Ovary (tissue), 9 donors: Measurements from ENCODE around the gene STK32C. TPM values are rescaled to one million over a fixed set of nuclear protein-coding genes. Genes with fewer than 3 reads are reported as not detected.

ENCODE experiments used
- DNase-seq, 5 donors: peaks; one replicate each; pipeline ENCODE4 v3.0.0-alpha.2; 2019 to 2020
- H3K27ac ChIP-seq, 2 donors: fragments of 200-600 bp; one replicate each; pipeline versions ENCODE4 v1.5.1 to v1.8.0; 2019 to 2022
- H3K27me3 ChIP-seq: fragments of 200-600 bp; one replicate; pipeline ENCODE4 v1.8.0; 2022
- H3K36me3 ChIP-seq: fragments of 200-600 bp; sonication (generic); one replicate; pipeline ENCODE4 v1.5.1; 2019
- H3K4me1 ChIP-seq: one replicate; pipeline ENCODE4 v1.8.1; 2013; ENCODE audit warnings: mild to moderate bottlenecking, moderate library complexity; ENCODE audit not compliant: insufficient read depth
- H3K4me3 ChIP-seq: fragments of 200-600 bp; sonication (generic); one replicate; pipeline ENCODE4 v1.5.1; 2017
- H3K9me3 ChIP-seq, 2 donors: fragments of 200-600 bp in 1 of 2; sonication (generic) in 1 of 2; one replicate each; pipeline versions ENCODE4 v1.5.1 to v1.8.1; 2013 to 2019; ENCODE audit warnings: mild to moderate bottlenecking in 1 of 2, moderate library complexity in 1 of 2
- EP300 ChIP-seq: sonication (generic); formaldehyde crosslinking; IDR thresholded peaks from one replicate; pipeline ENCODE4 v1.6.1; 2017; ENCODE audit warnings: antibody characterized with exemption
- POLR2A ChIP-seq: fragments of 450-650 bp; IDR thresholded peaks from one replicate; pipeline ENCODE4 v1.6.1; 2017; ENCODE audit warnings: antibody characterized with exemption, mild to moderate bottlenecking, moderate library complexity
- WGBS, 3 donors: extraction: QIAGEN DNeasy Blood & Tissue Kit in 1 of 3; methylation state at CpG; one replicate each; pipeline versions ENCODE4 v1.1.5 to v1.1.7; 2013 to 2017; 5-methylcytosine and 5-hydroxymethylcytosine counted together
- intact Hi-C, 4 donors: fragments of 100-400 bp; cut with DNase I; formaldehyde crosslinking; loops; one replicate each; pipeline versions ENCODE4 v1.11.0 to v1.15.1; 2022 to 2023
- polyA plus RNA-seq, 2 donors: library from polyadenylated mRNA; stranded (reverse); fragments of 200-250 nt in 1 of 2; fragments of 350-450 nt in 1 of 2; fragmentation: Illumina TruSeq in 1 of 2; extraction: RNeasy Lipid Tissue Mini Kit (QIAGEN cat#74804) in 1 of 2; gene quantifications; one replicate each; pipeline ENCODE4 v1.2.3, GENCODE V29; 2013 to 2014
- total RNA-seq, 7 donors: library from RNA; depleted of rRNA in 2 of 7; stranded (reverse); fragments of >200 nt in 2 of 7; fragmentation: NEBNext Ultra II Directional in 3 of 7; extraction: Animal tissue kit (Norgen Biotek cat#: 25700) in 3 of 7; gene quantifications; one replicate each; pipeline versions ENCODE4 v1.1.0 to v1.2.4, GENCODE V29; 2016 to 2023
- TF ChIP-seq, protein P1 (sequence below), 3 donors: fragments of 450-650 bp in 2 of 3; fragments of 200-600 bp in 1 of 3; IDR thresholded peaks; one replicate each; pipeline versions ENCODE4 v1.5.1 to v1.8.0; 2016 to 2022; ENCODE audit warnings: antibody characterized with exemption in 3 of 3, mild to moderate bottlenecking in 1 of 3
- donor health status: DM: no; HTN: no; CAD: no; lungs with moderate emphysema.
- donor health status: DM: no; HTN: no; CAD: no.
- donor health status: Bipolar disorder and iron deficiency.
- donor health status: DM: yes; HTN: yes; CAD: no.
- donor health status: DM: no; HTN: no; CAD: no.
- donor health status: DM: yes; HTN: yes; CAD: no.

STK32C gene
- total and polyA plus RNA-seq, 9 donors, result 2.6 to 13.8 (median 8.8) TPM

DNA sequence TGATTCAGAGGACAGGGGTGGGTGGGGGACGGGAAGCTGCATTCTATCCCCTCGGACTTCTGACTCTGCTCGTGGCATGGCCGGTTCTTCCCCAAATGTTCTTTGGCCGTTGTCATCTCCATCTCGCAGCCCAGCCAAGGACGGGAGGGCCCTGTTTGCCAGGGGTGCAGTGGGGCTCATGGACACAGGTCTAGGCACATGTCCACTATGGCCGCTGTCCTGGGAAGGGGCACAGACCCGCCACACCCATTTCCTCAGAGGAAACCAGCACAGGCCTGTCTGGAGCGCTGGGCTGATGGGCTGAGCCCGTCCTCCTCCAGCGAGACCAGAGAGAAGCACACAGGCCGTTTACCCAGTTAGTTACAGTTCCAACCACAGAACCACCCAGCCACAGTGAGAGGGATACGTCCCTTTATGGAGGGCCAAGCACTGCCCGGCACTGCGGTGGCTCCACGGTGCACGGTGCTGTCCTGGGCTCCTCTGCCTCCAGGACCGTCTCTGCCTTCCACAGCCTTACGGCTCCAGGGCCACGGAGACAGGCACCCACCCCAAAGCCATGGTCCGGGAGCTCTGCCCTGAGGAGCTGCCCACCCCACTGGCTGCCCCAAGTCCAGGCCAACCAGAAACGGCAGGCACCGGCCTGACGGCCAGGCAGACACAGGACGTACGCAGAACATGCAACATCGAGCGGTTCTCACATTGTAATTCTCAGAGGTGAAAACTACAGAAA lies 100.8 kb downstream of the STK32C start:
- no peak for TF ChIP-seq POLR2A
- TF ChIP-seq, protein P1, sequence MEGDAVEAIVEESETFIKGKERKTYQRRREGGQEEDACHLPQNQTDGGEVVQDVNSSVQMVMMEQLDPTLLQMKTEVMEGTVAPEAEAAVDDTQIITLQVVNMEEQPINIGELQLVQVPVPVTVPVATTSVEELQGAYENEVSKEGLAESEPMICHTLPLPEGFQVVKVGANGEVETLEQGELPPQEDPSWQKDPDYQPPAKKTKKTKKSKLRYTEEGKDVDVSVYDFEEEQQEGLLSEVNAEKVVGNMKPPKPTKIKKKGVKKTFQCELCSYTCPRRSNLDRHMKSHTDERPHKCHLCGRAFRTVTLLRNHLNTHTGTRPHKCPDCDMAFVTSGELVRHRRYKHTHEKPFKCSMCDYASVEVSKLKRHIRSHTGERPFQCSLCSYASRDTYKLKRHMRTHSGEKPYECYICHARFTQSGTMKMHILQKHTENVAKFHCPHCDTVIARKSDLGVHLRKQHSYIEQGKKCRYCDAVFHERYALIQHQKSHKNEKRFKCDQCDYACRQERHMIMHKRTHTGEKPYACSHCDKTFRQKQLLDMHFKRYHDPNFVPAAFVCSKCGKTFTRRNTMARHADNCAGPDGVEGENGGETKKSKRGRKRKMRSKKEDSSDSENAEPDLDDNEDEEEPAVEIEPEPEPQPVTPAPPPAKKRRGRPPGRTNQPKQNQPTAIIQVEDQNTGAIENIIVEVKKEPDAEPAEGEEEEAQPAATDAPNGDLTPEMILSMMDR (IDR thresholded peaks at IDR 0.05), result no peak
- Histone ChIP-seq H3K36me3 (no peaks in the 10 kb centered on the region), H3K9me3 (no peaks in the 10 kb centered on the region), H3K4me1 (no peaks in the 10 kb centered on the region), H3K27me3 (no peaks in the 10 kb centered on the region), H3K27ac (no peak overlapping the region), H3K4me3 (no peak overlapping the region)
- peak in 1 of 5 donors; percentile 9 for DNase-seq
- 76 to 86% (median 81%) methylated on average over 29 of the region's 29 CpGs for WGBS, 3 donors
- intact Hi-C loops, result no loop called here

DNA sequence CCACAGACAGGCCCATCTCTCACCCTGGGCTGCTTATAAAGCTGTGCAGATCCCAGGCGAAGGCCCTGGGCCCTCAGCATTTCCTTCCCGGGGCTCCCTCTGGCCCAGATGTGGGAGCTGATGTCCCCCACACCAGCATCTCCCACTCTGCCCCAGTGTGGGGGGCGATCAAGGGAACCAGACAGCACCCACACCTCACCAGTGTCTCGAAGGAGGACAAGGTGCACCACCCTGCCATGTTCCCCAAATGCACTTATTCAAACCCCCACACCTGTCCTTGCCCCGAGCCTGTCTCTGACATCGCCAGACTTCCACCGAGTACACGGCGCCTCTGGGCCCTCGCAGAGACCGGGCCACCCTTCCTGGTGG lies 101.4 kb downstream of the STK32C start:
- no peak overlapping the region for H3K27ac ChIP-seq
- no peaks in the 10 kb centered on the region for H3K27me3 ChIP-seq
- no peak overlapping the region for H3K4me3 ChIP-seq
- H3K36me3 ChIP-seq, result no peaks in the 10 kb centered on the region
- intact Hi-C loops, result no loop called here
- no peaks in the 10 kb centered on the region for H3K4me1 ChIP-seq
- no peak for DNase-seq
- H3K9me3 ChIP-seq, result no peaks in the 10 kb centered on the region
- 81 to 93% (median 87%) methylated on average over 11 of the region's 11 CpGs for WGBS, 3 donors
- TF ChIP-seq, protein P1 (IDR thresholded peaks at IDR 0.05), result no peak
- TF ChIP-seq EP300 (no peak), POLR2A (no peak)

DNA sequence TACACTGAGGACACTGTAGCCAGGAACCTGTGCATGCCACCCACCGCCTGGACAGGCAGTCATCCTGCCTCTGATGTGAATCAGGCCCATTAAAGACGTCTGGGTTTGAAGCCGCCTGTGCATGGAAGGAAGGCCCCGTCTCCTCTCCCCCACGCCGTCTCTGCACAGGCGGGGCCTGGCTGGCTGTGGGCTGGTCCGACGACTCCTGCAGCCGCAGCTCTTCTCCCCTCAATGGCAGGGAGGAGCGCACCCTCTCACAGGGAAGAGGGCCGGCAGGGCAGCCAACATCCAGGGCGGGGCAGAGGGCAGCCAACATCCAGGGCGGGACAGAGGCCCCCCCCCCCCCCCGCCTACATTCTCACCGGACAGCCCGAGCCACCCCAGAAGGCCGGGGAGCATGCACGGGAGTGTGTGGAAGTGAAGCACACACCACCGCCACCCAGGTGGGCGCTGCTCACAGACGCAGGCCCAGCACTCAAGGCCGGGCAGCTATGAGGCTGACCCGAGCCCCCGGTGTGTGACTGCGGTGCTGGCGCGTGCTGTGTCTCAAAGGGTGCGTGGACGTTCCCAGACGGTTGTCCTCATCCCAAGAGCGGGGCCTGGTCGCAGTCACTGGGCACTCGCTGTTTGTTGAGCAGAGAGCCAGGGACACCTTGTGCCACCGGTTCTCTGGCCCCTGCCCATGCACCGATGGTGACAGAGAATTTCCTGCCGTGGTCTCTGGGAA lies 101.9 kb downstream of the STK32C start:
- Histone ChIP-seq H3K36me3 (no peaks in the 10 kb centered on the region), H3K4me1 (no peaks in the 10 kb centered on the region), H3K27me3 (no peaks in the 10 kb centered on the region), H3K27ac (no peak overlapping the region), H3K9me3 (no peaks in the 10 kb centered on the region), H3K4me3 (no peak overlapping the region)
- TF ChIP-seq EP300 (no peak), POLR2A (no peak)
- TF ChIP-seq, protein P1 (IDR thresholded peaks at IDR 0.05), result no peak
- peak in 1 of 5 donors; percentile 15 for DNase-seq
- intact Hi-C loops, result no loop called here
- 72 to 76% (median 76%) methylated on average over 35 to 37 of the region's 37 CpGs for WGBS, 3 donors

DNA sequence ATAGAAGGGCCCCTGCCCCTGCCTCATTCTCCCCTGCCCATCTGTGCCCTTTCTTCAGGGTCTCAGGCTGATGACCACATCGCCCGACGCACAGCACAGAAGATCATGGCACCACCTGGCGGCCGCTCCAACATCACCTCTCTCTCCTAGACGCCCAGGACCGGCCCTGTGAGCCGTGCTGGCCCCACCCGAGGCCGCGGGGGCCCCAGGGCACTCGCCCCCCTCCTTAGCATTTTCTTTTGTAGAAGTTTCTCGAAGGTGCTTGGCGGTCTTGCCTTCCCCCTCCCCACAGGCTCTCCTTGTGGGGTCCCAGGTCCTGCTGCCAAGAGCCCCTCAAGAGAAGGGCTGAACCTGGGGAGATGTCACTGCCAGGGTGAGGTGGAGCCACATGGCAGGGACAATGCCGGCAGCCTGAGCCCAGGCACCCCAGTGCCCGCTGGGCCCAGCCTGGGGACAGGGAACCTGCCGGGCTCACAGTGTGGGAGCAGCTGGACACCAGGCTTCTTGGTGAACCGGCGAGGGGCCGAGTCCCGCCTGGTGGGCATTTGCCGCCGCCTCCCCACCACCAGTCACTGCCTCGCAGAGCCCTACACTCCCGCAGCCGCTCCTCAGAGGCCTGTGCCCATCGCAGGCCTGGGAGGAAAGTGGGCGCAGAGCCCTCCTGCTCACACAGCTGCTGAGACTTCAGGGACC lies 102.8 kb downstream of the STK32C start:
- Histone ChIP-seq H3K27ac (no peak overlapping the region), H3K4me3 (no peak overlapping the region), H3K9me3 (no peaks in the 10 kb centered on the region), H3K27me3 (no peaks in the 10 kb centered on the region), H3K4me1 (no peaks in the 10 kb centered on the region), H3K36me3 (no peaks in the 10 kb centered on the region)
- intact Hi-C loops, result no loop called here
- TF ChIP-seq POLR2A (no peak), EP300 (no peak)
- TF ChIP-seq, protein P1 (IDR thresholded peaks at IDR 0.05), result no peak
- 84 to 89% (median 86%) methylated on average over 28 of the region's 28 CpGs for WGBS, 3 donors
- DNase-seq, result peak in 1 of 5 donors; percentile 6
